GM18511 (cell line): Measurements from ENCODE around the gene GTPBP8.

Experiments
- ATAC-seq: cut with Tn5 transposase; IDR thresholded peaks from one replicate; pipeline ENCODE4 v1.9.1; 2021; ENCODE audit warnings: mild to moderate bottlenecking, moderate library complexity; ENCODE audit not compliant: unreplicated experiment

Gene GTPBP8

GRCh38 chr3:112990672-112991602, at the start of gene GTPBP8:
GTPBP8 (plus strand) TSS chr3:112990984; CDS start chr3:112991000, 16 bp downstream.
- ATAC-seq: peak; percentile 97

- ATAC-seq: no peak
Measured at GRCh38 chr3:112948346-112948838, 42.4 kb upstream of the GTPBP8 start.

- no peak for ATAC-seq
Measured at GRCh38 chr3:112956351-112956750, 34.4 kb upstream of the GTPBP8 start.

- peak; percentile 72 for ATAC-seq
Measured at GRCh38 chr3:112958811-112959560, 31.8 kb upstream of the GTPBP8 start.

- ATAC-seq: no peak
Measured at GRCh38 chr3:112963683-112964082, 27.1 kb upstream of the GTPBP8 start.

GRCh38 chr3:112965656-112966055, 25.1 kb upstream of the GTPBP8 start:
- ATAC-seq: no peak

- no peak for ATAC-seq
Measured at GRCh38 chr3:112966633-112967032, 24.2 kb upstream of the GTPBP8 start.

- ATAC-seq: no peak
Measured at GRCh38 chr3:112967425-112967824, 23.4 kb upstream of the GTPBP8 start.

- no peak for ATAC-seq
Measured at GRCh38 chr3:112967828-112968227, 23.0 kb upstream of the GTPBP8 start.

GRCh38 chr3:112972158-112972557, 18.6 kb upstream of the GTPBP8 start:
- ATAC-seq: no peak

- ATAC-seq: peak; percentile 94
Measured at GRCh38 chr3:112973325-112974177, 17.2 kb upstream of the GTPBP8 start.

GRCh38 chr3:112974178-112974517, 16.6 kb upstream of the GTPBP8 start:
- peak; percentile 28 for ATAC-seq

- ATAC-seq: peak; percentile 24
Measured at GRCh38 chr3:112974894-112975293, 15.9 kb upstream of the GTPBP8 start, which contains the start of gene CD200R1. CD200R1 (minus strand) TSS chr3:112975103; CDS start chr3:112974857, 246 bp downstream.

GRCh38 chr3:112976001-112976400, 14.8 kb upstream of the GTPBP8 start:
- no peak for ATAC-seq

GRCh38 chr3:112976953-112977352, 13.8 kb upstream of the GTPBP8 start:
- ATAC-seq: no peak

- no peak for ATAC-seq
Measured at GRCh38 chr3:112979244-112979832, 11.4 kb upstream of the GTPBP8 start.

GRCh38 chr3:112980080-112980479, 10.7 kb upstream of the GTPBP8 start:
- no peak for ATAC-seq

- no peak for ATAC-seq
Measured at GRCh38 chr3:112982710-112983109, 8.1 kb upstream of the GTPBP8 start.

- ATAC-seq: no peak
Measured at GRCh38 chr3:112984485-112984884, 6.3 kb upstream of the GTPBP8 start.

GRCh38 chr3:112987710-112988334, 3.0 kb upstream of the GTPBP8 start:
- ATAC-seq: no peak
